ENCODE results near the gene SGTB.
"Not testable (repeated sequence)": the region's sequence is repeated elsewhere in the genome, so short reads cannot be mapped to it uniquely, and the experiment has no call there.

SGTB gene

DNA sequence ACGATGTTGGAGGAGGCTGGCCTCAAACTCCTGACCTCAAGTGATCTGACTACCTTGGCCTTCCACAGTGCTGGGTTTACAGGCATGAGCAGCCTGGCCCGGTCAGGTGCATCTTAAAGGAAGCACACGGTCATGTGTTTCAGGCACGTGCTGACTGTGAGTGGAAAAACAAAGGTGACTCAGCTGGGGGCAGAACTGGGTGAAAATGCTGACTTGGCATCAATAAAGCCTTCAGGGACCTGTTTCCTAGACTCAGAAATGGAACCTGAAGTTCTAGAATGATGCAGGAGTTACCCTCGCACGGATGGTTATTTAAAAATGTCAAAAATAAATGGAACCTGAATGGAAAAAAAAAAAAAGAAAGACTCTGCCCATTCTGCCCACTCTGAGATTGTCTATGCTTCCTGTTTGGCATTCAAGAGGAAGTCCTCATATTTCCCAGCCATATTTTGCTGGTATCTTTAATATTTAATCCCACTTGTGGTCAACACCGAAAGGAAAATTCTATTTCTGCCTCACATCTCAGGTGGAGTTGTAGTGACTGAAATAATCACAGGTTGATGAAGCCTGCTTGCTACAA lies 12.4 kb upstream of the SGTB start:
- not testable (repeated sequence) for DNase-seq (ENCODE audit: low spot score)

DNA sequence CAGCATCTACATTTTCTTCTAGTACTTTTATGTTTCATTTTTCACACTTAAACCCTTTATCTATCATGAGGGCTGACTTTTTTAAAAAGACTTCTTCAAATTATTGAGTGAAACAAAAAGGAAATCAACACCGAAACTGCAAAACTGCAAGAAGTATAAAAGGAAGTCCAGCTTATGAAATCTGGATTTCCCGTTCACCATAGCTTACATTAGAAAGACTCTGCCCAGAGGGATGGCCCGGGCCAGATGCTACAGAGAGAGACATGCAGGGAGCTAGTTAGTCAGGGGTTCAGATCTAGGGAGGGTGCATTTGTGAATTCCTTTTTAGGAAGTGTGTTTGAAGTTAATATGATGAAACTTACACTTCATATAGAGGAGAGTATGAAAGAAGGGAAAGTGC lies 10.1 kb upstream of the SGTB start:
- DNase-seq (ENCODE audit: low spot score): not testable (repeated sequence)

DNA sequence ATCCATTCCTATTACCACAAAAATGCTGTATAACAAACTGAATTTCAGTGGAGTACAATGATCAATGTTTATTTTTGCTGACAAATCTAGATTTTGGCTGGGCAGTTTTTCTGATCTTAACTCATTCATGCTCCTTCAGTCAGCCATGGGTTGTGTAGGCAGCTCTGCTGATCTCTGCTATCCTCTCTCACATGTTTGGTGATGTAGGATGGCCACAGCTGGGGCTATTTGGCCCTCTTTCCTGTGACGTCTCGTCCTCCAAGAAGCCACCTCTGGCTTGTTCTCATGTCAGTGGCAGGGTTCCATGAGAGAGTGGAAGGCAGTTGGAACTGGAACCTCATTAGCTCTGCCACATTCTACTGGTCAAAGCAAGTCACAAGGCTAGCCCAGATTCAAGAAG lies 9.0 kb upstream of the SGTB start:
- DNase-seq (ENCODE audit: low spot score): no peak

DNA sequence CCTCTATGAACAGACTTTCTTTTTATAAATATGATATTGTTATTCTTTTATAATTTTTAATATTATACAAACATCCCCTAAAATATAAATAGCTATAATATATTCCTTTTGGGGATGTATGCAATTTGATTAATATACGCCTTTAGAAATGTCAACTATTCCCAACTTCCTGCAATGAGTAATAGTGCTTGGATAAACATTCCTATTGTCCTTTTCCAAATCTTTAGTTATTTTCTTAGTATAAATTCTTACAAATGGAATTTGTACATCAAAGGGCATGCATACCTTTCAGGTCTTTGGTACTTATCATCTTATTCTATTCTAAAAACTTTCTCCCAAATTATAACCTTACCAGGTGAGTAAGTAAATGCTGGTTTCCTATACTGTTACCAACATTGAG lies 6.3 kb upstream of the SGTB start:
- DNase-seq (ENCODE audit: low spot score): no peak

DNA sequence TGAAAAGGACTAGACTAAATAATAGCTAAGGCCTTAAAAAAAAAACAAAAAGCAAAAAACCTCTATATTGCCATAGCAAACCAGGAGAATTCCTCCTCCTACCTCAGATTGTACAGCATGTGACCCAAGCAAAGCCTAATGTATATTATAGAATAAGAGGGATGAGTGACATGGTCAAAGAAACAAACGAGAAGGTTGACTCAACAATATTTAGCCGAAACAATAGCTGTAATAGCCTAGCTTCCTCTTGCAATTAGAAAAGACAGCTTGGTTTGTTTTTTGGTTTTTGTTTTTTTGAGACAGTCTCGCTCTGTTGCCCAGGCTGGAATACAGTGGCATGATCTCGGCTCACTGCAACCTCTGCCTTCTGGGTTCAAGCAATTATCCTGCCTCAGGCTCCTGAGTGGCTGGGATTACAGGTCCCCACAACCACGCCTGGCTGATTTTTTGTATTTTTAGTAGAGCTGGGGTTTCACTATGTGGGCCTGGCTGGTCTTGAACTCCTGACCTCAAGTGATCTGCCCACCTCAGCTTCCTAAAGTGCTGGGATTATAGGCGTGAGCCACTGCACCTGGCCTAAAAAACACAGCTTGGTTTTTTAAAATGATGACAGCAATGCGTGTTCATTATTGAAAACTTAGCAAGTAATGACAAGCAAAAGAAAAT lies 5.7 kb upstream of the SGTB start:
- DNase-seq (ENCODE audit: low spot score): no peak

DNA sequence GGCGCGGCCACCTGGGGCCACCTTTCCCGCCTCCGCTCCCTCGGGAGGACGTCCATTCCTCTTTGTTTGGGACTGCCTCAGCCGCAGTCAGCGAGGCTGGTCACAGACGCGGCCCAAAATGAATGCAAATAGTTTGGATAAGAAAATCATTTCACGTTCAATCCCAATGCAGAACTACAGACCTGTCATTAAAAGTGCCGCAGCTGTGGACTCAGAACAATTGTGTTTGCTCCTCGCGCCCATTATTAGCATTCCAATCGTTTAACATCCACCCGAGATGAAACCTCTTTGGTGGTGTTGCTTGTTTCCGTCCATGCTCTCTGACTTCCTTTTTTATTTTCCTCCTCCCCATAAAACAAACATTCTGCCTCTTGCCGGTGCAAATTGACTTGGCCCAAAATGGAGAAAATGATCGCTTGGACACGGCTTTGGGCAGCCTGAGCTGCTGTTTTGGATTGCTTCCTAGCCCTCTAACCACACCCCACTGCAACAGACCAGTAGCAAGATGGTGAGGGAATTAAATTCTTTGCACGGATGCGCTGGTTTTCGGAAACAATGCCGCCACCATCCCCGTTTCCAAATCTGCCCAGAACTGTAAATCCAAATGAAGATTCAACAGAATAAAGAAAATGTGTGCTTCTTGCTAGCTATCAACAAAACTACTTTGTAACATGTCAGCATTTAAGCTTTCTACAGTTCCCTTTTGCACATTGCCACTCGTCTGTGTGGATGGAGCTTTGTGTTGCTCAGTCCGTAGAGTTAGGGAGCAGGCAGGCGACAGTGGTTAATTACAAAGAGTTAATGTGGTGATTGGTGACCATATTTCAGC lies 880 bp upstream of the SGTB start:
- DNase-seq (ENCODE audit: low spot score): peak; percentile 59

DNA sequence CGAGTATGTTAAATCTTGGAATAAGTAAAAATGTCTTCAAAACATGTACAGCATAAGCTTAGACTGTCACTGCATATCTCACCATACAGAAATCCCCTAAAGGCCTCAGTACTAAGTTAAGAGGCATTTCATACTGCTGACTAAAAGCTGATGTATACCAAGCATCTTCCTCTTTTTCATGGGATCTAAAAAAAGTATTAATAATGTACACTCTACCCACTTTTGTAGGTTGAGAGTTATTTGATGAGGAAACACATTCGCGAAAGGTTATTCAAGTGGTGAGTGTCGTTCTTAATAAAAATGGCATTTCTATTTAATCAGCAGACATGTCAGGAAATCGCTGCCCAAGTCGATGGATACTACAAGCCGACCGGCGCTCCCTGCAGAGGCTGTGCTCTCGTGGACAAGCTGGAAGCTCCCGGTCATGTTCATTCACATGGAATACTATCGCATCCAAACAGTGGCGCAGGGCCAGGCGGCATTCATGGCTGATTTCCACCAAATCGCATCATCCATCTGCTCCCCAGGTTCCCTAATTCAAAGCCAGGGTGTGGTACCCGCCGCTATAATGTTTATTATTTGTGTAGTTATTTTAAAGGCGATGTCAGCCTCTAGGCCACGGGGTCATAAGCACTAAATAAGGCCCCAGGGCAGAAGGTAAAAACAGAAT lies 724 bp downstream of the SGTB start:
- DNase-seq (ENCODE audit: low spot score): peak; percentile 51

DNA sequence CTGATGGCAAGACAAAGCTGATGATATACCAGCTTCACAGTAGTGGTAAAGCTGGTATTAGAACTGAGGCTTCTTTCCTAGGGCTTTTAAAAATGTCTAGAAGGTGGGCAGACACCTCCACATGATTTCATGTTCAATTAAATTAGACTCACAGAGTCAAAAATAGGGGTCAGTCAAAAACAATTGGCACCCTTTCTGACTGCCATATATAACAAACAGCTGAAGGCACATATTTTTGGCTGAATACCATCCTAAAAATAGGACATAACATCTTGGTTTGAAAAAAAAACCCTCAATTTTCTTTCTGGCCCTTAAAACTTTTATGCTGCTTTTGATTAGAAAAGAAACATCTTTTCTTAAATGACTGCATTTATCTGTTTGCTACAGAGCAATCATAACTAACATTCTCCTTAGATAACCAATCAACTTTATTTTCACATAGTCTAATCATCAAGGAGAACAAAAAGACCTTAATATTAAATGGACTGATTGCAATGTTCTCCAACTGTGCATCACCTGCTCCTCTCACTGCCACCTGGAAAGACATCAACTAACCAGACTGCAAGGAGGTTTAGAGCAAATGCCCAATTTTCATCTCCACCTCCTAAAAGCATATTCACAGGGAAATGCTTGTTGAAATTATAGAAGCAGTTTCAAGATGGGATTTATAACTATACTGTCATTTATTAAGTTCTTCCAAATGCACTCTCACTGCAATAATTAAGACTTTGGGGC lies 3.2 kb downstream of the SGTB start:
- no peak for DNase-seq (ENCODE audit: low spot score)

DNA sequence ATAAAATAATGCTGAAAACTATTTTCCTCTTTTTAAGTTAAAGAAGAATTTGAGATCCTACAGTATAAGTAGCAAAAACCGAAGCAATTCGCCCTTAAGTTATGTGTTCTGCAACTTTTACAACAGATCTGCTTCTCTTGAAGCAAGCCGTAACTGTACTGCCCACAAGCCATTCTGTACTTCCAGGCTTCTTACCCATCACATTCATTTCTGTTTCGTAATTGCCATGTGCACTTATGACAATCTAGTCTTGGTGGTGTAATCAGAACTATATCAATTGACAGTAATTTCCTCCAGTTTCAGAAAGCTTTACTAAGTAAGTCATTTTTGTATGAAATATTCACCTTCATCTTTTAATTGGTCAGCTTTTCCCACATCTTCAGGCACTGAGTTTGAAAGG lies 13.8 kb downstream of the SGTB start:
- DNase-seq (ENCODE audit: low spot score): no peak

DNA sequence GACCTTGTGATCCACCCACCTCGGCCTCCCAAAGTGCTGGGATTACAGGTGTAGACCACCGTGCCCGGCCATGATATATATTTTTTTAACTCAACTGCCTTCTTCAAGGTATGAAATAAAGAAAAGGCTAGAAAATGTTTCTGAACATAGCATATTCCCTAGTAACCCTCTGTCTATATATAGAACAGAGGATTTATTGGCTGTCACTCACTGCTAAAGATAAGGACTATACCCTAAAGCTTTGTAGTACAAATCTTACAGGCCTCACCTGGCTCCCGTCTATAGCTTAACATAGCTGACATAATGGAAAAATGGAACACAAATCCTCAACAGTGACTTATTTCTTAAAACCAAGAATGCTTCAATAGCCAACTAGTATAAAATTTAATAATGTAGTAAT lies 14.2 kb downstream of the SGTB start:
- no peak for DNase-seq (ENCODE audit: low spot score)

DNA sequence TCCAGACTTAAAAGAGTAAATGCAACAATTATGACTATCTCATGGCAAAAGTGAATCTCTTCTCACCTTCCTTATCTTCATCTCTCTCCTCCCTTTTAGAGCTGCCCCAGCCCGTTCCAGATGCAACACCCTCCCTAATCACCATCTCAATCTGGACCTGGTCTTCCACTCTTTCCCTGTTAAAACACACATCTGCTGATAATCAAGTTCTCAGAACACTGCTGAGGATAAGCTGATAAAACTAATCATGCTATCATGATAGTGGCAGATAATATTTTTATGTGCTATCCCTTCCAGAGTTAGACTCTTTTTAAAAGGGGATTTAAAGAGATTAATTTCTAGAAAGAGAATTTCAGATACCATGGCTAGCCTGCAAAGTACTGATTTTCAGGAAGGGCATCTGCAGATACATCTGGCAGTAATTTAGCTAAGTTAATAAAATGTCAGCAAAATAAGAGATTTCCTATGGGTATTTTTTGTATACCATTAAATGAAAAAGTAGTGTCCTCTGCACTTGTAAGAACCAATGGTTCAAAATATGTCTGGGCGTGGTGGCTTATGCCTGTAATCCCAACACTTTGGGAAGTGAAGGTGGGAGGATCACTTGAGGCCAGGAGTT lies 17.2 kb downstream of the SGTB start:
- no peak for DNase-seq (ENCODE audit: low spot score)

DNA sequence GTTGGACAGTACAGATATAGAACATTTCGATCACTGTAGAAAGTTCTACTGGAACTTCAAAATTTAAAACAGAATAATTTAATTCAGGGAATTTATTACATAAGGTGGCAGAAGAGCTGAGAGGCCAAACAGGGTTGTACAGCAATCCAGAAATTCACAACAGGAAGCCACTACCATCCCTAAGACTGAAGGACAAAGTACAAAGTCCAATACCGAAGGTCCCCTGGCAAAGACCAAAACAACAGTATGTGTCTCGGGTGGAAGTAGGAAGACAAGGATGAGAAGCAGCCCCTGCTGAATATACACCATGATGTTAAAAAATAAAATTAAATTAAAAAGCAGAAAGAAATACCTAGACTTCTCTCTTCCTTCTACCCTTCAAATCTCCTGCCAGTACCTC lies 19.9 kb downstream of the SGTB start:
- no peak for DNase-seq (ENCODE audit: low spot score)

DNA sequence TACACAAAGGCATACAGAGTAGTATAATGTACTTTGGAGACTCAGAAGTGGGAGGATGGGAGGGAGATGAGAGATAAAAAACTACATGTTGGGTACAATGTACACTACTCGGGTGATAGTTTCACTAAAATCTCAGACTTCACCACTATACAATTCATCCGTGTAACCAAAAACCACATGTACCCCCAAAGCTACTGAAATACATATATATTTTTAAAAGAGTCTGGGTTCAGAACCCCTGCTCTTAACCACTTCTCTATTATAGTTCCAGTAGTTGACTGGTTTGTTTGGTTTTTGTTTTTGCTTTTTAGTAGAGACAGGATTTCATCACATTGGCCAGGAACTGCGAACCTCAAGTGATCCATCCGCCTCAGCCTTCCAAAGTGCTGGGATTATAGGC lies 22.6 kb downstream of the SGTB start:
- no peak for DNase-seq (ENCODE audit: low spot score)

DNA sequence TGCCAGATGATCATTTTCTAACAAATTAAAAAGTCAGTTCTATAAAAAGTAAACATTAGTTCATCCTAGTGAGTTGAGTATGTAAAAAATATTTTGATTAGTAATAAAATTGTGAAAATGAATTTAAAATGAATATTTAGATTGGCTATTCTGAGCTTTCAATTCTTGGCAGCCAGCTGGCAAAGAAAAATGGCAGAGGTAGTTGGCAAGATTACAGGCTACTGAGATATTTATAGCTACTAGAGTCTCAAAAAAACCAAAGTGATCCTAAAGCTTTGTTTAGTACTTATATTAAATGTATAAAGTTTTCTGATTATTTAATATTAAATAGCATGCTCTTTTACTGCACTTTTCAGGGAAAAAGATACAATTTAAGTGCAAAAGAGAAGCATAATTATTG lies 25.0 kb downstream of the SGTB start:
- no peak for DNase-seq (ENCODE audit: low spot score)

DNA sequence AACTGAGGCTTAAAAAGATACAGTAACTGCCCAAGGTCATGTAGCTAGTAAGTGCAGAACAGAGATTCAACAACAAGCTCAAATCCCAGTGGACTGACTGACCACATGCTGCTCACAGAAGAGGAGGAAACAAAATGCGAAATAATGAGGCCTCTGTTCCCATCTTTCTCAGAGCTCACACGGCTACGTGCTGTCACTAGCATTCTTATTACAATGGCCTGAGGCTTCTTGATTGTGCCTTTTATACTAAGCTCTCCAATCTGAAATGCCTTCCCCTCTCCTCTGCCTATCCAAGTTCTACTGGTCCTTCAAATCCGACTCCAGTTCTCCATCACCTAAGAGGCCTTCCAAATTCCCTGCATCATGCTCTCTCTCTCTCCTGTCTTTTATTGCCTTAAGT lies 26.0 kb downstream of the SGTB start:
- no peak for DNase-seq (ENCODE audit: low spot score)

DNA sequence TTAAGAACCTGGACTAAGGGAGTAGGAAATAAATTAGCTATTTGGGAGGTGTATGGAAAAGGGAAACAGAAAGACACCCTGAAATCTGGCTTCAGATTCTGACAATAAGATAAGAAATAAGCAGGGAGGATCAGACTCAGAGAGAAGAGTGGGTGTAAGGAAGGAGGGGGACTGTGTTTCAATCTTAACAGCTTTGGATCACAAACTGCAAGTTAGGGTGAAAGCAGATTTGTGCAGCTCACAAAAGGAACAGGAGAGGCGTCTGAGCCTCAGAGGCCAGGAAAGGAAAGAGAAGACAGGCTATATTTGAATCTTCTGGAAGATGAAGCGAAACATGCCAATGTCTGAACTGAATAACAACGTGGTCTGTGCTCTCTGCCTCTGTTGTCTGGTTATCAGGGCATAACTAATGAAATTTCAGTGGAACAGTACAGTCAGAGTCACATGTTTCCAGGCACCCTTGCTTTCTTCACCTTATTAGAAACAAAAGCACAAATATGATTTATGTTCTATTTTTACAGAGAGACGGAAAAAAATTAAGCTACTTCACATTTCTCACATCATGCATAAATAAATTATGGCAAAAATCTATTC lies 26.6 kb downstream of the SGTB start:
- DNase-seq (ENCODE audit: low spot score): no peak

DNA sequence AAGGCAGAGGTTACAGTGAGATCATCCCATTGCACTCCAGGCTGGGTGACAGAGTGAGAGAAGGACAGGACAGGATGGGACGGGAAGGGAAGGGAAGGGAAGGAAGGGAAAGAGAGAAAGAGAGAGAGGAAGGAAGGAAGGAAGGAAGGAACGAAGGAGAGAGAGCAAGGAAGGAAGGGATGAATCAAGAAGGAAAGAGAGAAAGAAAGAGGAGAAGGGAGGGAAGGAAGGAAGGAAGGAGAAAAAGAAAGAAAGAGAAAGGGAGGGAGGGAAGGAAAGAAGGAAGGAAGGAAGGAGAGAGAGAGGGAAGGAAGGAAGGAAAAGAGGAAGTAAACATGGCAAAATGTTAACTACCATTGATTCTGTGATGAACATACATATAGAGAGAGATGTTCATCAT lies 28.8 kb downstream of the SGTB start:
- DNase-seq (ENCODE audit: low spot score): no peak

DNA sequence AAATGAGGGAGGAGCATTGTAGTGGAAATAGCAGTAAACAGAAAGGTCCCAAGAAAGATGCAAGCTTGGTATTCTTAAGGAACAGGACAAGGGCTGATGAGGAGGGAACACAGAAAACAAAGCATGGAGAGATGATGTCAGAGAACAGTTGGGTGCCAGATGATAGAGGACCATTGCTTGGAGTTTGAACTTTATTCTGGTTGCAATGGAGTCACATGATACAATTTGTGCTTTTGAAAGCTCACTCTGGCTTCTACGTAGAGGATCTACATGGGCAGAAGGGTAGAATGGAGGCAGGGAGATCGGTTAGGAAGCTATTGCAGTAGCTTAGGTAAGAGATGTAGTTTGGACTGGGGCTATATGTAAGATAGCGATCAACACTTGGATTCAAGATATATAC lies 39.8 kb downstream of the SGTB start:
- DNase-seq (ENCODE audit: low spot score): no peak

DNA sequence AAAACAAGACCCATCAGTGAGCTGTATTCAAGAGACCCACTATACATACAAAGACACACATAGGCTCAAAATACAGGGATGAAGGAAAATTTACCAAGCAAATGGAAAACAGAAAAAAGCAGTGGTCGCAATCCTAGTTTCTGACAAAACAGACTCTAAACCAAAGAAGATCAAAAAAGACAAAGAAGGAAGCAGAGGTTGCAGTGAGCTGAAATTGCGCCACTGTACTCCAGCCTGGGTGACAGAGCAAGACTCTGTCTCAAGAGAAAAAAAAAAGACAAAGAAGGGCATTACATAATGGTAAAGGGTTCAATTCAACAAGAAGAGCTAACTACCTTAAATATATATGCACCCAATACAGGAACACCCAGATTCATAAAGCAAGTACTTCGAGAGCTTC lies 45.9 kb downstream of the SGTB start:
- DNase-seq (ENCODE audit: low spot score): not testable (repeated sequence)

DNA sequence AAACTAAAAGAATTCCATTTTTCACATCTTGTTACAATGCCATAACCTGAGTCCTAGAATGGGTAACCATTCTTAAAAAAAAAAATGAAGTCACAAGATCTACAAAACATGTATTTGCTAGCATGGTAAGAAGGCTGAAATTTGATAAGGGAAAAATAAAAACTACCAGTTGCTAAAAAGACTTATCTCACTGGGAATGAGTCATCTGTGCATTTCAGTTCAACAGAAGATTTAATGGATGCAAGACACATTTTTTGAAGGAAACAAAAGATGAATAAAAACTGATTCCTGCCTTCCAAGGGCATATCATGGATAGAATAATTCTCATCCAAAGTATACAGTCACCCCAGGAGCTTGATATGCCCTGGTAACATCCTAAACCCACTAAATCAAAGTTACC lies 47.2 kb downstream of the SGTB start:
- no peak for DNase-seq (ENCODE audit: low spot score)

DNA sequence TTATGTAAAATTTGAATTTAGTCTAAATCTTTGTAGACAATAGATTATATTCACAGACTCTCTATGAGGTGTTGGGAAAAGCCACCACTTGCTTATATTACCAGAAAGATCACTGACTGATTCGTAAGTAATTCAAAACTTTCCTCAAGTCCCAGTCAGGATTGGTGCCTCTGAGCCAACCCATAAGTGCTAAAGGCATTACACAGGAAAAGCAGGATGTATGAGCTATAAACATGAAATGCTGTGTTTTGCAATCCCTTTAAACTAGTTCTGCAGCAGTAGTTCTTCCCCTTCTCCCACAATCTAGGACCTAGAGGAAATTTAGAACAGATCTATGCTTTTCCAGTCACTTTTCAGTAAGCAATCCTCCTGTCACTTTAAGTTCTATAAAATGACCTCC lies 49.1 kb downstream of the SGTB start:
- no peak for DNase-seq (ENCODE audit: low spot score)

Measured in NAMALWA (cell line).